ENCODE data around the gene PARD3.

- no peak for TF ChIP-seq CTCF (conservative IDR thresholded peaks at IDR 0.05; ENCODE audit: low read depth, low read length)
- TF ChIP-seq EZH2phosphoT487 (IDR thresholded peaks at IDR 0.05; ENCODE audit: borderline replicate concordance, low read length), result no peak
These were observed 637.7 kb downstream of the PARD3 start for GRCh38 chr10:34177445-34177844.
